ENCODE measurements around the gene CXCL9.
"Not testable (repeated sequence)": the region's sequence is repeated elsewhere in the genome, so short reads cannot be mapped to it uniquely, and the experiment has no call there.

CXCL9 gene

DNA sequence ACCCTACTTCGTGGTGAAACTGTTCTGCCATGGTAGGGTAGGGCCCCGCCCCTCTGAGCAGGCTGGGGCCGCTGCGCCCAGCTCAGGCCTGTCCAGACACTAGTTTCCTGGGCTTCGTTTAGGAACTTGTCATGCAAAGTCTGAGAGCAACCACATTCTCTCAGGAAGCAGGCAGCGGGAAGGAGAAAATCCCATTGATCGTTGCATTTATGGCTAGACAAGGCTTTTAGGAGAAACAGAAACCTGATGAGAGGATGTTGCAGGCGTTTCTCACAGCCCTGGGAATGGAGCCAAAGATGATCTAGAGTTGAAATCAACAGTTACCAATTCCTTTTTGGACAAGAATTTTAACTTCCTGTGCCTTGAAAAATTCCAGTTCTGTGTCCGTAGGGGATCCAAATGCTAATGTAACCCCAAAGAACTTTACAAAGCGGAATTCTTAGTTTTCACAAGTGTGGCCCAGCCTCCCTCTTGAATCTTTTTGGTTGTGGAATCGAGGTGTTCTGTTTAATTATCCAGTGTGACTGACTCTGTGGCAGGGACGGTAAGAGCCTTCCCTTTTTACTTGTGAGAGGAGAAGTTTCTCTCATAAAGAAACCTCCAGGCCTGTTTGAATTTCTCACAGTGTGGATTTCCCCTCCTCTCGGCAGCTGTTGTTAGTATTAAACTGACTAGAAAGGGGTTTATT, 4.5 kb upstream of the CXCL9 start:
- DNase-seq = no peak

DNA sequence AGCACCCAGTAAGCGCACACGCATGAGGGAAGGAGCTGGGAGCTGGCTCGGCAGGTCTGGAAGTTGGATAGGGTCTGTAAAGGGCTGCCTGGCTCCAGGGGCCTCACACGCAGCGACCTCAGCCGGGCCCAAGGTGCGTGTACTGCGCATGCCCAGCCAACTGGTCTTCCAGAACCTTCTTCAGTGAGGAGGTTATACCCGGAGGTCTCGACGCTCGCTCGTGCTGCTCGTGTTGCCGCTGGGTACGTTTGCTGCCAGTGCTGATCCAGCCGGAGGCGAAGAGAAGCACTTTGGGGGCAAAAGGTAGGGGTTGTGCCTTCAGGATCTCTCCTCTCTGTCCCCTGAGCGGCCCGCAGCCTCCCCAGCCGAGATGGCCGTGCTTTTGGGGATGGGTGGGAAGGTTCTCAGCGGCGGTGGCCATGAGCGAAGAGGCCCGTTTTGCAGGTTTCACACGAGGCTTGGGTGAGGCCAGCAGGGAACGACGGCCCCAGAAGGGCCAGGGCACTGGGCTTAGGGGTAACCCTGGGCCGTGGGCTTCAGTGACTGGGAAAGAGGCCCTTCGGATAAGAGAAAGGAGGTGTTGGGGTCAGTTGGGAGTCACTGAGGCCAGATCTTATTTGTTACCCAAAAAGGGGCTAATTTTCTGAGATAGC, 3.8 kb upstream of the CXCL9 start:
- DNase-seq = no peak

DNA sequence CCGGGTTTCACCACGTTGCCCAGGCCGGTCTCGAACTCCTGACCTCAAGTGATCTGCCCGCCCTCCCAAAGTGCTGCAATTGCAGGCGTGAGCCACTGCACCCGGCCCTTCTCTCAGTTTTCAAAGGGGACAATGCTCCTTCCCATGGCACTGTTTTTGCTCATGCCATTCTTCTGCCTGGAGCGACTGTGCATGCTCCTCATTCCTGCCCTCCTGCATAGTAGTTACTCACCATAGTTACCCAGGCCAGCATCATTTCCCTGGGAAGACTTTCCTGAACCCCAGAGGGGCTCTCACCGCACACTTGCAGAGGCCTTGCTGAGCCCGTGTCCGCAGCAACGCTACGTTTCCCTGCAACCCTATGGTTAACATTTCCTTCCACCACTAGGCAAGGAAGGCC, 3.3 kb upstream of the CXCL9 start:
- no peak for DNase-seq

DNA sequence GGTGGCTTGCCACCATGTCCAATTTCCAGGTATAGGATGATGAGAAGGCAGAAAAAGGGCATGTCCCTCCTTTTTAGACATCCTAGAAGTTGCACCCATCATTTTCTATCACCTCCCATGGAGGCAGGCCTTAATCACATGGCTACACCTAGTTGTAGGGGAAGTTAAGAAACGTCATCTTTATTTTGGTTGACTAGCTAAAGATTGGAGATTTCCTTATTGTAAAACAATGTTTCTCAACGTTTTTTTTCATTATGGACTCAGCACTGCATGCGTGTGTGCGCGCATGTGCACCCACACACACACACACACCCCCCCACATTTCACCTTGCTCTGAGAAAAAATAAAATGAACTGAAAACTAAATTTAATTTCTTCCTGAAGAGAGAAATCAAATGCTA, 2.0 kb upstream of the CXCL9 start:
- no peak for DNase-seq

DNA sequence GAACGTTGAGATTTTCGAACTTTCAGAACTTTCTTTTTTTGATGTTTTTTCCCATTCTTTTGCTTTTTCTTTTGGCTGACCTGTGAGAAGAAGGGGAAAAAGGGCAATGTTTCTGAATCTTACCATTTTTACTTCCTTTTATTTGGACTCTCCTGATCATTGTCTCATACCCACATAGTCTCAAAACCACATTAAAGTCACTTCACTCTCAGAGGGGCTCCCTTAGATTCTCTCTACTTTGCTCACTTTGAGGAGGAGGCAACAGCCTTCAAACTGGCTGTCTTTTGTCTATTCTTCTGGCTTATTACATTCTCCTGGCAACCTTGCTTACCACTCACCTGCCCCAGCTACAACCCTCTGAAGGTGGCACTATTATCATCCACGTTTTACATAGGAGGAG, 3.7 kb downstream of the CXCL9 start:
- DNase-seq = no peak

DNA sequence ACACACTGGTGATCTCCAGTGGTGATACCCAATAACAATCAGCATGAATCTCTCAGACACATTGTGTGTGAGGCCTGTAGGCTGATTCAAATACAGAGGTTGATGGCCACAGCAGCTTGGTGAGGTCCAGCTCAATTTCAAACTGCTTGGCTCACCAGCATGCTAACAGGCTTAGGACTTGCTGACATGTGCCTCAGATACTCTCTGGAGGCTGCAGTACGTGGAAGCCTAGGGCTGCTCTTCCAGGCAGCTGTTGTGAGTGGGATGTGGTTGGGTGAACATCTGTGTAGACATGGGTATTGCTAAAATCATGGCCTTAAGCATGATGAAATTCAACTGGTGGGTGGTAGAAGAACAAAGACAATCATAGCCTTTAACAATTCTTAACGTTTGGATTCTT, 4.3 kb downstream of the CXCL9 start:
- DNase-seq = no peak

DNA sequence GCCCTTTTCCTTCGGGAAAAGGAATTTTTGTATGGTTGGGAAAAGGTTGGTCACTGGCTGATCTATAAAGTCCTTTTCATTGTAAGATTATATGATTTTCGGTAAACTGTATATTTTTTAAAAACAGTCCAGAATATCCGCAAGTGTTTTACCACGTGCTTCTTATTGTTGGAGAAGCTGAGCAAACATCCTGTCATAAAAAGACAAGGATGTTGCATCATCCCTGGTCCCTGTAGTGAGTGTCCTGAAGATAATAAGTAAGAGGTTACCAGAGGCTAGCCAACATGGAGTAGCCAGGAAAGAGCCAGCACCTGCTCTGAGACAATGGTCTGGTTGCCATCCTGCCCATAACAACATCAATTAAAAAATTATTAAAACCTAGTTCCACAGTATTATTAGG, 5.1 kb downstream of the CXCL9 start:
- no peak for DNase-seq

DNA sequence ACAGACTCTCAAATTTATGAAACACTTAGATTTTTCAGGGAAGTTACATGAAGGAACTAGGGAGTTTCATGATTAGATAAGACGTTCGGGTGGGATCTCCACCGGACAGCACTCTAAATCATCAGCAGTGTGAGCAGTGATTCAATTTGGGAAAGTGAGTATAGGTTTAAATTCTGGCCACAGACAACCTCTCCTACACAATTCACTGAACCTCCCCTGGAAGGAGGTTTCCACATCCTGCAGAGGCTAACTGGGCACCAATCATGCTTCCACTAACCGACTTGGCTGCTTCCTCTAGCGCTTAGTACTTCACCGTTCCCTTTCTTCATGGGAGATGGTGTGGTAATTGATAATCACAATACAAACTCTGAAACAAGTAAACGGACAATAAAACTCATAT, 5.6 kb downstream of the CXCL9 start:
- no peak for DNase-seq

DNA sequence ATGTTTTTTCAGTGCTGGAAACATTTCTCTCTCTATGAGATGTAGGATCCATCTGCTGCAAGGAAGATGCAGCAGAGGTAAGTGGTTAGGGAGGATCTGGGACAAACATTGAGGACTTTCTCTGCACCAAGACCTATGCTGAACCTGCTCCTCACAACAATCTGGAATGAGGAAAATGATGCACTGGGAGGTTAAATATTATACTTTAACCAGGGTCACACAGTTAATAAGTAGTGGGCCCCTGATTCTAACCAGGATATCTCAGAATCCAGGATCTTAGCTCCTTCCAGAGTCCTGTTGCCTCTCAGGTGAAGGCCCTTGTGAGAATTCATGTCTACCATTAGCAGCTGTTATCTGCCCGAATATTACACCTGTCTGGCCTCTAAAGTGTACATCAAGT, 7.0 kb downstream of the CXCL9 start:
- no peak for DNase-seq

DNA sequence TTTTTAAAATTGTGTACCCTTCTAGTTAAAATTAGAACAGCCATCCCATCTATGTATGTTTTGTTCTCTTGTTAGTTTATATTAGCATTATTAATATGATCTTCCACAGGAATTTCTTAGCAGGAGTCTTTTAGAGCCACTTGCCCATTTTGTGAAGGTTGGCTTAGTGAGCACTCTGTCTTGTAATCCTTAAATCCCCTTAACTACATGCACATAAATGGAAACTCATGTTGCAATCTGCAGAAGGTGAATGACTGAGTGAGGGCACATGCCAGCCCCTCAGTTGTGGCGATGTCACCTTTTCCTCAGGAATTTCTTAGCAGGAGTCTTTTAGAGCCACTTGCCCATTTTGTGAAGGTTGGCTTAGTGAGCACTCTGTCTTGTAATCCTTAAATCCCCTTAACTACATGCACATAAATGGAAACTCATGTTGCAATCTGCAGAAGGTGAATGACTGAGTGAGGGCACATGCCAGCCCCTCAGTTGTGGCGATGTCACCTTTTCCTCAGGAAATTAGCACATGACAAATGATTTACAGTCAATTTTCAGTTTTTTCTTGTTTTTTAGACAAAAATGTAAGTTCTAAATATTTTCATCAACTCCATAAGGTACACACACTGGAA, 8.7 kb downstream of the CXCL9 start:
- DNase-seq = not testable (repeated sequence)

DNA sequence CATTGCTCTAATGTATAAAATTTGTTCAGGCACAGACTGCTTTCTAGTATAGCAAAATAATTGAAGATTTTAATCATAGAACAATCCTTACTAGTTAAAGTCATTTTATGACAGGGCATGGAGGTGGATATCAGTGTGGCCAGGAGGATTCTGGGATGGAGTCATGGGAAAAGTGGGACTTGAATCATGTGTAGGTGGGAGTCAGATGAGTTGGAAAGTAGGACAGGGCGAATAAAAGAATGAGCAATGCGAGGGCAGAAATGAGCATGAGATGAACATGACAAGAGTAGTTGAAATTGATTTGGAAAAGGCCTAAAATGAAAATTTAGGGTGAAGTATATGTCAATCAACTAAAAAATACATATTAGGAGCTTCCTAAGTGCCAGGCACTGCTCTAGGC, 9.4 kb downstream of the CXCL9 start:
- no peak for DNase-seq

DNA sequence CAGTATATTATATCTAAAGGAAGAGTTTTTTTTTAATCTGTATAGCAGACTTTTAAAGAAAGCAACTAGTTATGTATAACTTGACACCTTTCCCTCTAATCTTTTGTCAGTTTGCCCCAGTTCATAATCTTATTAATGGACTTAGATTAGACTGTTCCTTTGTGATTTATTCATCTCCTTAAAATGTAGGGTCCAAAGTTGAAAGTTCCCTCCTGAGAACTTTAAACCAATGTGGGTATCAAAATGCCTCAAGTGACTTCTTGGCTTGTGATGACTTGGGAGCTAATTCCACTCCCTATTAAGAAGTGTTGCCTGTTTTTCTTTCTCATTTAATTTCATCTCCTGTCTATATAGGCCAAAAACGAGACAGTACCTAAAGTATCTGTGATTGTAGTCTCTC, 10.2 kb downstream of the CXCL9 start:
- no peak for DNase-seq

DNA sequence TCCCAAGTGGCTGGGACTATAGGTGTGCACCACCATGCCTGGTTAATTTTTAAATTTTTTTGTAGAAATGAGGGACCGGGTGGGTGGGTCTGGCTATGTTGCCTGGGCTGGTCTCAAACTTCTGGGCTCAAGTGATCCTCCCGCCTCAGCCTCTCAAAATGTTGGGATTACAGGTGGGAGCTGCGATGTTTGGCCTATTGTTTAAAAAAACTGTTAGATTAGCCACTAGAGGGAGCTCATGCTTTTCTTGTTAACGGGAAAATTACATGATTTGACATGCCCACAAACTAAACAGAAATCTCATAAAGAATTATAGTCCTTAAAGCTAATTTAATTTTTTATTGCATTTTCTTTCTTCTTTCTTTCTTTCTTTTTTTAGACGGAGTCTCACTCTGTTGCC, 11.6 kb downstream of the CXCL9 start:
- peak in 1 of 2 donors; percentile 44 for DNase-seq

DNA sequence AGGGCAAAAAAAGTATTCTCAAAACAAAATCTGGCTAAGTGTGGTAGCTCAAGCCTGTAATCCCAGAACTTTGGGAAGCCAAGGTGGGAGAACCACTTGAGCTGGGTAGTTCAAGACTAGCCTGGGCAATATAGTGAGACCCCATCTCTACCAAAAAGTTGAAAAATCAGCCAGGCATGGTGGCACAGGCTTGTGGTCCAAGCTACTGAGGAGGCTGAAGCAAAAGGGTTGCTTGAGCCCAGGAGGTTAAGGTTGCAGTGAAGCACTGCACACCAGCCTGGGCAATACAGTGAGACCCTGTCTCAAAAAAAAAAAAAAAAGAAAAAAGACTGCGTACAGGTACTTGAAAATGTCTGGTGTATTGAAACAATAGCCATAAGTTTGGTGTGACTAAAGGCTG, 14.8 kb downstream of the CXCL9 start:
- DNase-seq = no peak

DNA sequence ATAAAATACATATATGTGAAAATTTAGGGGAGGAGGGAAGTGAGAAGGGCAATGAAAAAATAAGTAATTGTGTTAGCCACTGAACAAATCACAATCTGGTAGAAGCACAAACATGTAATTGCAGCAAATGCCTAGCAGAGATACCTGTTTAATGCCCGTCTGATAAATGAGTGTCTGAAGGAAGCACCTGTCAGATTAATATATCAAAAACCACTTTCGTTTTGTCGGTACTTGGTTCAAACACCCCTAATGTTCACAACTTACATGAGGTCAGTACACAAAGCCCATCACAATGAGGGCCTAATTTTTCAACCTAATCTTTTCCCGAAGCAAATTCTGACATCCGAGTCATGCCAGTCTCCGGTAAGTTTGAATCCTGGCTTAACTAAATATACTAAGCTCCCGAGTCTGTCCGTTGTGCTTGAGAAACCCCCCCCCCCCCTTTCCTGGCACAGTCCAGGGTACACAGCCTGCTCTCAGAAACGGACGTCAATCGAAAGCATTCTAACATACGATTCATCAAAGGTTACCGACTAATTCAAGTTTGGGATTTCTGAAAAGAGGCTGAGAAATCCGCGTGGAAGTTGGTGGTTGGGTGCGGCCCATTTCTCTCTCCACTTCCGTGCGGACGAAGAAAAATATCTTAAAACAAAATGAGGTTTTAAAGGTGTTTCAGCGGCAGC, 17.3 kb downstream of the CXCL9 start:
- DNase-seq = no peak

DNA sequence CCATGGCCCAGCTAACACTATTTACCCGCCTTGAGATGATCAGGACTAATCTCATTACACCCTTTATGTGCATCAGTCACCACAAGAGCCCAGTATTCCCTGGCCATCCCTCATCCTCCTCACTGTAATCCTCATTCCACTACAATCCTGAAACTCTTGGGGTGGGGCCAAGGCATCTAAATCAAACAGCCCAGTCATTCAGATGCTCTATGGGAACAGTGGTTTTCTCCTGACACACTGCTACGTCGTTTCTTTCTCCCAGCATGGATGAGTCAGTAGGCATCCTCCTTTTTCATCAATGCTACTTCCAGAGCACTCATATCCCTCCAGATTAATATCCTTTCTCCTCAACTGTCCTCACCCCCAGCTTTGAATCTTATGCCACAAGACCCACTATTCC, 22.2 kb downstream of the CXCL9 start:
- no peak for DNase-seq

DNA sequence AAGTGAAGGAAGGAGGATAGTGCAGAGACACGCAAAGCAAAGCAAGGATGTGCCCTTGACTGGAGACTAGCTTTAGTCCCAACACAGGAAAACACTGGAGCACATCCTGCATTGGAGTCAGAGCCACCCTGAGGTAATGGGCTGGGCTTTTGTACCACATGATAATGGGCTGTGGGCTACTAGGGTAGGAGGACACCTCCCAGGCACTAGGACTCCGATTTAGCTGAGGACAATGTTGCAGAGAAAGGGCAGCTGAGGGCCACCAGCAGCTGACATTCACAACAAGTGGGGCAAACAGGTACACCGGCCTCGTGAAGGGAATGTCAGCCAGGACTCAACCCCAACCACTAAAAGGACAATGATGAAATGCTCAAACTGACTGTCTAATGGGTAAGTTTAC, 26.7 kb downstream of the CXCL9 start:
- DNase-seq = no peak

DNA sequence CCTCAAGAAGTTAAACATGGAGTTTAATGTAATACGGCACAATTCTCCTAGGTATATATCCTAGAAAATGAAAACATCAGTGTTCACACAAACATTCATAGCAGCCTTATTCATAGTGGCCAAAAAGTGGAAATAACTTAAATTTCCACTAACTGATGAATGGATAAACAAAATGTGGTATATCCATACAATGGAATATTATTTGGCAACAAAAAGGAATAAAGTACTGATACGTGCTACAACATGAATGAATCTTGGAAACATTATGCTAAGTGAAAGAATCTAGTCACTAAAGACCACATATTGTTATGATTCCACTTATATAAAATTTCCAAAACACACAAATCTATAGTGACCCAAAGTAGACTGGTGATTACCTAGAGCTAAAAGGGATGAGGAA, 31.1 kb downstream of the CXCL9 start:
- no peak for DNase-seq

DNA sequence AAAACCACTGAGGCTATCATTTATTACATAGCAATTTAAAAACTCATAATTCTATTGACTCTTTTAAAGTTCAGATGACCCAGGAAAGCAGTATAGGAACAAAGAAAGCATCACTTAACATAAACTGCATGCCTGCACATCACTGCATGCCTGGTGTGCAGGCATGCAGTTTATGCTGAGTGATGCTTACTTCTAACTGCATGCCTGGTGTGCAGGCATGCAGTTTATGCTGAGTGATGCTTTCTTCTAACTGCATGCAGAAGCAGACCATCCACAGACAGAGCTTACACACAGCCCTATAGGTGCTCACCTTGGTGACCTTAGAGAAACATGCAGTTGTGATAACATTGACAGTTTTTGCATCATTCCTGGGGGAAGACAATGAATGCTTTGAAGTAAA, 33.5 kb downstream of the CXCL9 start:
- no peak for DNase-seq

DNA sequence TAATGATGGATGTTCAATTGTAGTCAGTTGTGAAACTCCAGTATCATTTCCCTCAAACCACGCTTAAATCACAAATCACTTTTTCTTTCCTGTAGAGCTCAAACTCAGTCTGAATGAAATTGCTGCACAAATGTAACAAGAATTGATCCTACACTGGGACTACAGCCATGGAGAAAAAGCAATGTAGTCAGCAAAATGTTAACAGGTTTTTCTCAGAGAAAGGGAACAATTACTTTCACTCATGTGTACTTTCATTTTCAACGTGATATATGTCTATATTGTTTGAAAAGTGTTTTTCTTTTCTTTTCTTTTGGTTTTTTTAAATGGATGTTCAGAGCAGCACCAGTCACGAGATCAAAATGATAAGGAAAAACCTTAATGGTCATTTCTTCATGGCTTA, 39.2 kb downstream of the CXCL9 start:
- DNase-seq = no peak

DNA sequence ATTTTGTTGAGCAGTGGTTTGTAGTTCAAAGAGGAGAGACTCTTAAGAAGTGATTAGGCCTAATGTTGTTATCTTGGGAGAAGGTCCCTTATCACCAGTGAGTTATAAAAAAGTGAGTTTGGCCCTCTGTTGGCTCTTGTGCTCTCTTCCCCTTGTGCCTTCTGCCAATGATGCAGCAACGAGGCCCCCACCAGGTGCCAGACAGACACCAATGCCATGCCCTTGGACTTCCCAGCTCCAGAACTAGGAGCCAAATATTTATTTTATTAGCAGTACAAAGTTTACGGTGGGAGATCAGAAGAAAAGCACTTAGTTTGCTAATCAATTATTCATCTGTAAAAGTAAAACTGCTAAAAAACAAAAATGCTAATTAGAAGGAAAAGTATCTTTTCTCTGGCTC, 43.8 kb downstream of the CXCL9 start:
- DNase-seq = no peak

DNA sequence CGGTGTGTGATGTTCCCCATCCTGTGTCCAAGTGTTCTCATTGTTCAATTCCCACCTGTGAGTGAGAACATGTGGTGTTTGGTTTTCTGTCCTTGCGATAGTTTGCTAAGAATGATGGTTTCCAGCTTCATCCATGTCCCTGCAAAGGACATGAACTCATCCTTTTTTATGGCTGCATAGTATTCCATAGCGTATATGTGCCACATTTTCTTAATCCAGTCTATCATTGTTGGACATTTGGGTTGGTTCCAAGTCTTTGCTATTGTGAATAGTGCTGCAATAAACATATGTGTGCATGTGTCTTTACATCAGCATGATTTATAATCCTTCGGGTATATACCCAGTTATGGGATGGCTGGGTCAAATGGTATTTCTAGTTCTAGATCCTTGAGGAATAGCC, 45.2 kb downstream of the CXCL9 start:
- DNase-seq = not testable (repeated sequence)

DNA sequence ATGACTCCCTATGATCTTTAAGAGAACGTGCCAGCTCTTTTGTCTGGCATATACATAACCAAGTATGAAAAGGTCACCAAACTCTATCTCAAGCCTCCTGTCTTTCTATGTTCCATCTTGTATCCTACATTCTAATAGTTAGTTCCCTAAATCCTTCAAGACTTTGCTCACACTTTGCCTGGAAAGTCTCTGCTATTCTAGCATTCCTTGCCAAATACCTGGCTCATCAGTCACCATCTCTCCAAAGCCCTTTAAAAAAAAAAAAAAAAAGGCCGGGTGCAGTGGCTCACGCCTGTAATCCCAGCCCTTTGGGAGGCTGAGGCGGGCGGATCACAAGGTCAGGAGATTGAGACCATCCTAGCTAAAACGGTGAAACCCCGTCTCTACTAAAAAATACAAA, 48.8 kb downstream of the CXCL9 start:
- not testable (repeated sequence) for DNase-seq

DNA sequence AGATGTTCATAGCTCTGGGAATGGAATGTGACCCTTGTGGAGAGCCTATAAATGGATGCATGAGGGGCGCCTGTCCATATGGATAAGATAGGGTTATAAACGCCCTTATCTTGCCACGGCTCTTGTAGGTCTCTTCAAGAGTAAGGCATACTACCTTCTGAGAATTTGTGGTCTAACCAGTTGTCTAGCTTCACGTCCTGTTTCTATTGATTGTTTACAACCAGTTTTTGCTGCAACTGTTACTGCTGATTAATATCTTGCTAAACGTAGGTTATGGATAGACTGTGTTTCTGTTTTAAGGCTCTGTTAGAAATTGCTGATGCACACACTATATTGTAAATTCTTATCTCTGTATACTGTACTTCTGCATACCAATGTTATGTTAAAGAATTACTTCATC, 52.5 kb downstream of the CXCL9 start:
- DNase-seq = not testable (repeated sequence)
